ENCODE results near the gene LILRA1.
"Not testable (repeated sequence)": the region's sequence is repeated elsewhere in the genome, so short reads cannot be mapped to it uniquely, and the experiment has no call there.

The LILRA1 gene

DNA sequence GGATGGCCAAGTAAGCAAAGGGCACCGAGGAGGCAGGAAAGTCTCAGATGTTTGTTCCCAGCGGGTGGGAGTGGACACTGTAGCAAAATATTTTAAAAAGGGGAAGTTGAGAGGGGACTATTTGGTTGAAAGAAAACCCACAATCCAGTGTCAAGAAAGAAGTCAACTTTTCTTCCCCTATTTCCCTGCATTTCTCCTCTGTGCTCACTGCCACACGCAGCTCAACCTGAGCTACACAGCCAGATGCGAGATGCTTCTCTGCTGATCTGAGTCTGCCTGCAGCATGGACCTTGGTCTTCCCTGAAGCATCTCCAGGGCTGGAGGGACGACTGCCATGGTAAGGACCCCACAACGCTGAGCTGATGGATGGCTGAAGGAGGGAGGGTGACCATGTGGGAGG, at the start of gene LILRA1:
Gene LILRA1, plus strand, starts transcription at position 188 of the 400 bp plus-strand sequence. CDS start 613 bp downstream, outside the sequence.
- not testable (repeated sequence) for H3K4me3 ChIP-seq (replicated peaks; ENCODE audit: low read depth, low read length); DNase-seq (ENCODE audit: extremely low read depth, low read depth)

DNA sequence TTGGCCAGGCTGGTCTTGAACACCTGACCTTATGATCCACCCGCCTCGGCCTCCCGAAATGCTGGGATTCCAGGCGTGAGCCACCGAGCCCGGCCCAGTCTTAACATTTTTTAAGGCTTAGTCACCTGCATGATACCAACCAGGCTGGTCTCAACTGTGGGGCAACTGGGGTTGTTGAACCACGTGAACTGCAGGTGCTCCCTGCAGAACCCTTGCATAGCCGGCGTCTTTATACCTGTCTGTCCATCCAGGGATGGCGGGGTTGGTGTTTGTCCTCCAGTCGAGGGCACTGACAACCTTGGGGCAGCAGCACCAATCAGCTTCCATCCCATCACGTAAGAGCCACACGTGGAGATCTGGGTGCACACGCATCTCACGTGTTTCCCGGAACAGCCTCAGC, 44.6 kb upstream of the LILRA1 start:
- TF ChIP-seq, protein P1, sequence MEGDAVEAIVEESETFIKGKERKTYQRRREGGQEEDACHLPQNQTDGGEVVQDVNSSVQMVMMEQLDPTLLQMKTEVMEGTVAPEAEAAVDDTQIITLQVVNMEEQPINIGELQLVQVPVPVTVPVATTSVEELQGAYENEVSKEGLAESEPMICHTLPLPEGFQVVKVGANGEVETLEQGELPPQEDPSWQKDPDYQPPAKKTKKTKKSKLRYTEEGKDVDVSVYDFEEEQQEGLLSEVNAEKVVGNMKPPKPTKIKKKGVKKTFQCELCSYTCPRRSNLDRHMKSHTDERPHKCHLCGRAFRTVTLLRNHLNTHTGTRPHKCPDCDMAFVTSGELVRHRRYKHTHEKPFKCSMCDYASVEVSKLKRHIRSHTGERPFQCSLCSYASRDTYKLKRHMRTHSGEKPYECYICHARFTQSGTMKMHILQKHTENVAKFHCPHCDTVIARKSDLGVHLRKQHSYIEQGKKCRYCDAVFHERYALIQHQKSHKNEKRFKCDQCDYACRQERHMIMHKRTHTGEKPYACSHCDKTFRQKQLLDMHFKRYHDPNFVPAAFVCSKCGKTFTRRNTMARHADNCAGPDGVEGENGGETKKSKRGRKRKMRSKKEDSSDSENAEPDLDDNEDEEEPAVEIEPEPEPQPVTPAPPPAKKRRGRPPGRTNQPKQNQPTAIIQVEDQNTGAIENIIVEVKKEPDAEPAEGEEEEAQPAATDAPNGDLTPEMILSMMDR (IDR thresholded peaks at IDR 0.05; ENCODE audit: low read depth, low read length, missing control alignments) = no peak
- DNase-seq (ENCODE audit: extremely low read depth, low read depth) = no peak
- no peak overlapping the region for H3K4me3 ChIP-seq (replicated peaks; ENCODE audit: low read depth, low read length)

DNA sequence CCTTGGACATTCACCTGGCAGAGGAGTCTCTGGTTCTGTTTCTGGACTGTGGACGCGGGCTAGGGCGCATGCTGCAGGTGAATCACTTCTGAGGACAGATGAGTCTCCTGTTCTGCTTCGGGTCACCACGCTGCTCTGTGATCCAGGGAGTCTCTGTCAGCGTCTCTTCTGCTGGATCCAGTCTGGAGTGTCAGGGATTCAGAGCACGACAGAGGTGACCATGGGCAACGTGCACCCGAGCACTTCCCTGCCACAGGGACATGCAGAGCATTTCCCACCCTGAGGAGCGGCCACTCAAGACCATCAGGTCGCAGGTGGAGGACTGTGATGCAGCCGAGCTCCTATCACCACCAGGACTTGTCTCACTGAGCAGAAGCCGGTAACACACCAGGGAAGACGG, 44.2 kb upstream of the LILRA1 start:
- DNase-seq (ENCODE audit: extremely low read depth, low read depth) = no peak
- H3K4me3 ChIP-seq (replicated peaks; ENCODE audit: low read depth, low read length) = no peak overlapping the region
- TF ChIP-seq, protein P1 (IDR thresholded peaks at IDR 0.05; ENCODE audit: low read depth, low read length, missing control alignments) = no peak

DNA sequence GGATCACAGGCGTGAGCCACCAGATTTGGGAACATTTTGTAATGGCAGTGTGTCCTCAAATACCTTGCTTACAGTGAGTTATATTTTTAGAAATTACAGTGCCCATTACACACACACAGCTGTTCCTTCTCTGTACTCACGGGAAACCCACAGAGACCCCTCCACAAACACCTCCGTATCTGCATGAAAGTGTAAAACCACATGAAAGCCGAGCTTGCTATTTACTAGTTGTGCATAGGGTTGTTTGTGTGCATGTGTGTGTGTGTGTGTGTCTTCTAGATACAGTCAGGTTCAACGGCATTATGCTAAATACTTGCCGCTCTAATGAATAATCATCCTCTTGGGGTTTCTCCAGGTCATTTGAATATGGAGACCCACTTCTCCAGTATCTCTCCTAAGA, 42.1 kb upstream of the LILRA1 start:
- H3K4me3 ChIP-seq (replicated peaks; ENCODE audit: low read depth, low read length) = no peak overlapping the region
- TF ChIP-seq, protein P1 (IDR thresholded peaks at IDR 0.05; ENCODE audit: low read depth, low read length, missing control alignments) = no peak
- no peak for DNase-seq (ENCODE audit: extremely low read depth, low read depth)

DNA sequence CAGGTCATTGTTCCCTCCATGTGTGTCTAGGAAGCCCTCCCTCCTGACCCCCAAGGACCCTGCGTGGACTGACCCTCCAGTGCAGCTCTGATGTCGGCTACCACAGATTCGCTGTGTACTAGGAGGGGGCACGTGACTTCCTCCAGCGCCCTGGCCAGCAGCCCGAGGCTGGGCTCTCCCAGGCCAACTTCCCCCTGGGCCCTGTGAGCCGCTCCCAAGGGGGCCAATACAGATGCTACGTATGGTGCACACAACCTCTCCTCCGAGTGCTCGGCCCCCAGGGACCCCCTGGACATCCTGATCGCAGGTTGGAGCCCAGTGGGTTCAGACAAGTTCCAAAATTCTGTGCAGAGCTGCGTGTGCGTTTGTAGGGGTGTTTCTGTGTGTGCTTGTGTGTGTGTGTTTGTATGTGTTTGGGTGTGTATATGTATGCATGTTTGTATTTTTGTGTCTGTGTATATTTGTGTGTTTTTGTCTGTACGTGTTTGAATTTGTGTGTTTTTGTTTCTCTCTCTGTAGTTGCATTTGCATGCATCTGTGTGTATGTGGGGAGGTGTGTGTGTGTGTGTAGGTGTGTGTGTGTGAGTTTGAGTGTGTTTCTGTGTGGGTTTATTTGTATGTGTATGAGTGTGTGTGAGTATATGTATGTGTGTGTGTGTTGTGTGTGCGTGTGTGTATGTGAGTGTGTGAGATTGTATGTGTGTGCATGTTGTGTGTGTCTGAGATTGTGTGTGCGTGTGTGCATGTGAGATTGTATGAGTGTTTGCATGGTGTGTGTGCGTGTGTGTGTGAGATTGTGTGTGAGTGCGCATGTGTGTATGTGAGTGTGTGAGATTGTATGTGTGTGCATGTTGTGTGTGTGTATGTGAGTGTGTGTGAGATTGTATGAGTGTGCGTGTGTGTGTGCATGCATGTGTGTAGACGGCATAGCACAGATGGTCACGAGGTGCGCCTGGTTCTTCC, 41.2 kb upstream of the LILRA1 start:
- no peak for DNase-seq (ENCODE audit: extremely low read depth, low read depth)
- TF ChIP-seq, protein P1 (IDR thresholded peaks at IDR 0.05; ENCODE audit: low read depth, low read length, missing control alignments) = no peak
- no peak overlapping the region for H3K4me3 ChIP-seq (replicated peaks; ENCODE audit: low read depth, low read length)

DNA sequence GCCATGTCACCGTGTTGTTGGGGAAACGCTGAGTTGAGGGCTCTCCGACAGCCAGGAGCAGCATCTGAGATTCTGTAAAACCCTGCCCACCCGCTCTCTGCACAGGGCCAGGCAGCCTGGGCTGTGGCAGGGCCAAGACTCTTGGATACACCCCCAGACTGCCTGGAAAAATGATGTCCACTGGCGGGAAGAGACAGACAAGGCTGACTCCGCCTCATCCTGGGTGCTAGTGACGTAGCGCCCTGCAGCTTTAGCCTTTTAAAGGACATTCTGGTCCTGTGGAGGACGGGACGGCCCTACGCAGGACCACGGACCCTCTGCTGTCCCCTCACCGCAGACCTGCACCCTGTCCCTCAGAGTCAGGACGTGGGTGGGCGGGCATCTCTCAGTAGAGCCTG, 40.5 kb upstream of the LILRA1 start:
- TF ChIP-seq, protein P1 (IDR thresholded peaks at IDR 0.05; ENCODE audit: low read depth, low read length, missing control alignments) = no peak
- no peak overlapping the region for H3K4me3 ChIP-seq (replicated peaks; ENCODE audit: low read depth, low read length)
- DNase-seq (ENCODE audit: extremely low read depth, low read depth) = no peak

DNA sequence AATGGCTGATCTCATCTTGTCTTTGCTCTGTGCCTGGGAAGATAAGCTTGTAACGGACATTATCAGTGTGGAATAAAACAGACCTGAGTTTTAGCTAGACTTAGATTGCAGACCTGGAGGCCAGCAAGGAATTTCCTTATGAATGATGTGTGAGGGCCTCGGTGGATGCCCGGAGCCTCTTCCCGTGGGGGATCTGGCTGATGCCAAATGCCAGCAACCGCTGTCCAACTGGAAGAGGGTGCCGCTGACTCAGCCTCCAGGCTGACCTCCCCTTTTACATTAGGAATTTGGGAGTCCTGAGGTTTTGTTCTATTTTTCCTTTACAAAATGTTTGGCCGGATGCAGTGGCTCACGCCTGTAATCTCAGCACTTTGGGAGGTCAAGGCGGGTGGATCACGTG, 39.4 kb upstream of the LILRA1 start:
- H3K4me3 ChIP-seq (replicated peaks; ENCODE audit: low read depth, low read length) = no peak overlapping the region
- TF ChIP-seq, protein P1 (IDR thresholded peaks at IDR 0.05; ENCODE audit: low read depth, low read length, missing control alignments) = no peak
- DNase-seq (ENCODE audit: extremely low read depth, low read depth) = no peak

All from HFF-Myc (cell line).